ENCODE results near the gene ODF2L.

ODF2L gene, protein sequence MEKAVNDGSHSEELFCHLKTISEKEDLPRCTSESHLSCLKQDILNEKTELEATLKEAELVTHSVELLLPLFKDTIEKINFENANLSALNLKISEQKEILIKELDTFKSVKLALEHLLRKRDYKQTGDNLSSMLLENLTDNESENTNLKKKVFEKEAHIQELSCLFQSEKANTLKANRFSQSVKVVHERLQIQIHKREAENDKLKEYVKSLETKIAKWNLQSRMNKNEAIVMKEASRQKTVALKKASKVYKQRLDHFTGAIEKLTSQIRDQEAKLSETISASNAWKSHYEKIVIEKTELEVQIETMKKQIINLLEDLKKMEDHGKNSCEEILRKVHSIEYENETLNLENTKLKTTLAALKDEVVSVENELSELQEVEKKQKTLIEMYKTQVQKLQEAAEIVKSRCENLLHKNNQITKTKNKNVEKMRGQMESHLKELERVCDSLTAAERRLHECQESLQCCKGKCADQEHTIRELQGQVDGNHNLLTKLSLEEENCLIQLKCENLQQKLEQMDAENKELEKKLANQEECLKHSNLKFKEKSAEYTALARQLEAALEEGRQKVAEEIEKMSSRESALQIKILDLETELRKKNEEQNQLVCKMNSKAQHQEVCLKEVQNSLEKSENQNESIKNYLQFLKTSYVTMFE

DNA sequence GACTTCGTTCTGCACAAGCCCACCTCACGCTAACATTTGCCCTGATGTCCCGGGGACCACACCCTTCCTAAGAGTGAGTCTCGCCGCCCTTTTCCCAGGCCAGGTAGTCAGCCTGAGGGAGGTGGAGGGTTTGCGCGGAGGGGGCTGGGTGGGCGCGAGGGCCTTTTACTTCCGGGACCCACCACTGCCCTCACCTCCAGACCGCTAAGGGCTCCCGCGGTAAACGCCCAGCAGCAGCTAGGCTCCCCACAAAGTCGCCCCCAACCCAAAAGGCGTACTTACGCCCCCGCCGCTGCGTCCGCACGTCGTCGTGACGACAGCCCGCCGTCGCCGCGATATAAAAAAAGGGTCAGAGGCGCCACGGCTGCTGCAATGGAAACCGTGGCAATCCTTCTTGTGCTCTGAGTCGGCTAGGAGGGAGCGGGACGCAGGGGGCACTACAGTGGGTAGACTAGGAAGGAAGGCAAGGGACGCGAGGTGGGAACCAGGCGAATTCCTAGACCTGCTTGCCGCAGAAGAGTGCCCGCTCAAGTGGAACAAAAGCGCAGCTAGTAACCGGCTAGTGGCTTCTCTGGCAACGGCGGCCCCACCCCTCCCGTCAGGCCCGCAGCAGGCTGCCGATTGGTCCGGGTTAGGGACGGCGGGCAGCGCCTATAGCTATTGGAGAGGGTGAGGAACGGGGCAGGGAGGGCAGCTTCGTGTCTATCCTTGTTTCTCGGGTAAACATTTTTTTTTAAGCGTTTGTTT, at the start of gene ODF2L:
Gene ODF2L (minus strand): TSS at position 573 of the 747 bp plus-strand sequence. CDS start 9,296 bp downstream, outside the sequence.
- DNase-seq, result peak; percentile 94

DNA sequence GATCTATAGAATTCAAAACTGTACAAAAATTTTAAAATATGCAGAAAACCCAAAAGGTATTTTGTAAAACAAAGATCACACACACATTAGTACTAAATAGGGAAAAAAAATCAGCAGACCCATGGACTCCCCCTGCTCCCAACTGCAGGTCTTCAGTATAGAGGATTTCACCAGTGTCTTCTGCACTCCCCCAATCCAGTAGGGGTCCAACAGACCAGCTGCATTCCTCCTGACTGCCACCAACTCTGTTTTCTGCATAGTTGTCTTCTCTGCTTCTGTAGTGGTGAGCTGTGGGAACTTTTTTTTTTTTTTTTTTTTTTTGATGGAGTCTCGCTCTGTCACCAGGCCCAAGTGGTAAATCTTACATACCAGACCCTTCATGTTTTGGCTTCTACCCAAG, 49.8 kb upstream of the ODF2L start:
- no peak for DNase-seq

- DNase-seq, result no peak
These were observed 45.9 kb upstream of the ODF2L start for GRCh38 chr1:86441997-86442396.

GRCh38 chr1:86441581-86441980, 45.5 kb upstream of the ODF2L start:
- peak; percentile 27 for DNase-seq

DNA sequence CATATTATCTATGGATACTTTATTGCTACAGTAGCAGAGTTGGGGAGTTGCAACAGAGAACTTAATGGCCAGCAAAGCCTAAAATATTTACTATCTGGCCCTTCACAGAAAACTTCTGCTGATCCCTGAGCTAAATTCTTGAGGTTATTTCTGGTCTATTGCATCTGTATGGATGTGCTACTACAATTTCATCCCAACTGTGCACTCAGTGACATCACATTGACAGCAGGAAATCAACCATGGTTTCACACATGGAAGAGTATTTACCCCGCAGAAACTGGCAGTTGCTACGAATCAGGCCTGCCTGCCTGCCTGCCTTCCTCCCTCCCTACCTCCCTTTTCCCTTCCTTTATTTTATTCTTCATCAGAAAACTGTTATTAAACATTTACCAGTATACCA, 39.9 kb upstream of the ODF2L start:
- no peak for DNase-seq

DNA sequence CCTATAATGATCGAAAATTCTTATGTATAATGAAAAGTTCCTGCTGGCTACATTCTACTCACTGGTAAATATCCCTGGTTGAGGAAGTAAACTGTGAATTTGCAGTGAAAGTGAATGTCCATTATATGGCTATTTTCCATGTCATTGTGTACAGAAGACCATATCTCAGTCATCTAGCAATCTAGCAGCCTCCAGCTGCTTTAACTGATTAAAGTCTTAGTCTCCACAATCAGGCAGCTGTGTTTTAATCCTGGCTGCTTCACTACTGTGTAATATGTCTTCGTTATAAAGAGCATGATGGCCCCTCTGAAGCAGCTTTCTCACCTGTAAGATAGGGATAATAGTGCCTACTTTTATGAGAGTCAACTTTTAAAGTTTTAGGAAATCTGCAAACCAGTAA, 39.2 kb upstream of the ODF2L start:
- peak; percentile 42 for DNase-seq

GRCh38 chr1:86434059-86434458, 37.9 kb upstream of the ODF2L start:
- no peak for DNase-seq

DNA sequence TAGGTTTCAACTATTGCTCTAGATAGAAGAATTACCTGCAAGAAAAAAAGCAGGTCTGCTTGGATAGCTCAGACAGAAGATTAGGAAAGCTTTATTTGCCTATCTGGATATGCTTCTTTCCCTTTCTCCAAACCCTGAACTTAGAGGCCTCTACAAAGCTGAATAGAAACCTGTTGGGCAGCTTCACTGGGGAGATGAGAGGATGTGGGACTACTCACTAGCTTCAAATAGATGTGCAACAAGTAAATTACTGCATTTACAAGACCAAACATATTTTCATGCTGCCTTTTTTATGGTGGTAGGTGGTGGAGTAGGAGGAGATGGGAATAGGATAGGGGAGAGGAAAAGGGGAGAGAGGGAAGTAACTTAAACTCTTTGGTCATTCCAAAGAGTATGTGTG, 34.3 kb upstream of the ODF2L start:
- no peak for DNase-seq

GRCh38 chr1:86429835-86430234, 33.7 kb upstream of the ODF2L start:
- DNase-seq, result peak; percentile 68

- peak; percentile 32 for DNase-seq
These were observed 33.1 kb upstream of the ODF2L start for GRCh38 chr1:86429122-86429725.

DNA sequence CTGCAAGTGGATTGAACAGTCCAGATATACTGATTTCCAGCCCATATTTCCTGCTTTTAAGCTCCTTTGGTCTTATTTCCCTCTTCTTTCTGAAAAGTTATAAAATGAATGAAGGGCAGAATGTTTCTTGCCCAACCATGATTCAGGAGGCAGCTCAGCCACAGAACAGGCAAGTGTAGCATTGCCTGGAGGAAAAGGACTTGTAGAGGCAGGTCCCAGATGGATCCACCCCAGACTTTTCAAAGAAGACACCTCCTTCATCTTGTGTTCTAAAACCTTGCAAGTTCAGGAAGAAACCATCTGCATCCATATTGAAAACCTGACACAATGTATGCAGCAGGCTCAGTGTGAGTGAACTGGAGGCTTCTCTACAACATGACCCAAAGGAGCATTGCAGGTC, 27.8 kb upstream of the ODF2L start, which contains the start of gene CLCA2:
Gene CLCA2 (plus strand): TSS at position 299 of the 400 bp plus-strand sequence. CDS start 77 bp downstream, at position 376.
- DNase-seq, result no peak

- no peak for DNase-seq
These were observed 27.4 kb upstream of the ODF2L start for GRCh38 chr1:86423473-86423872.

DNA sequence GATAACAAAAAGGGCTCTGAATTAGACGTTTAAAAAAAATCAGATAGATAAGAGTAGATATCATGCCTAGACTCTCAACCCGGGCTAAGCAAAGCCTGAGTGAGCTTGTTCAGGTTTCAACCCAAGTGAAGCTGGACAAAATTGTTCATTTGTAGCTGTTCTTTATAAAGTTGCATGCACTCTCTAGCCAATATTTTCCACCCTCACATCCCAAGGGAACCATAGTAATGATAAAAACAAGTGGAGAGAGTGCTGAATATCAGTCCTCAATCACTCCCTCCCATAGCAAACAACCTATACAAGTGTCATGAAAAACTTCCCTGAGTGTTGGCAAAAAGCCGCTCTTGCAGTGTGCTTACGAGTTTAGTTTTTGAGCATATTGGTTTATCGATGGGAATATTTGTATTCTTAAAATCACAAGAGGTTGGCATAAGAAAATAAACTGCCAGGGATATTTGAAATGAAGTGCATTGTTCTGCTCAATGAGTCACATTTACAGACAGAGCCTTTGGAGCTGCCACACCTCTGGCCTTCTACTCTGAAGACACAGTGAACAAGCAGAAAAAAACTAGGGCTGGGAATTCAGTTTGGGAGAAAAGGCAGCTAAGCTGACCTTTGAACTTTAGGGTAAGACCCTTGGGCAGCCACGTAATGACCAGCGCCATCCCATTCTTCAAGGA, 25.6 kb upstream of the ODF2L start:
- DNase-seq, result peak; percentile 48

- peak; percentile 85 for DNase-seq
These were observed 23.3 kb upstream of the ODF2L start for GRCh38 chr1:86419277-86419903.

DNA sequence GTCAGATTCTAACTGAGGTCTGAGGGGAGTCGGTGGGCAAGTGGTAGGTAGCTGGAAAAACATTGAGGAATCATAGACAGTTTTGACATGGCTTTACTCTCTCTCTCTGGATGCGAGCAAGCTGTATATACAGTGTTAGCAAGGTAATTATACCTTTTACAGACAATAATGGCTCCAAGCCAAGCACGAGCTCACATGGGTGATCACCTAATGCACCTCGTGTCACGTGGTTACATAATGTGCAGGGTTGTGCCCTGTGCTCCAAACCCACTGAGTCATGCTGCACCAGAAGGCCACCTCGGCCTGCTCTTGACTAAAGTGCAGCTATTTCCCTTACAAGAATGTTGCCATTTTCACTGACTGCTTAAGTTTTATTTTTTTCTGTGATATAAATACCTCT, 20.2 kb upstream of the ODF2L start:
- DNase-seq, result no peak

- no peak for DNase-seq
These were observed 14.8 kb upstream of the ODF2L start for GRCh38 chr1:86410879-86411278.

DNA sequence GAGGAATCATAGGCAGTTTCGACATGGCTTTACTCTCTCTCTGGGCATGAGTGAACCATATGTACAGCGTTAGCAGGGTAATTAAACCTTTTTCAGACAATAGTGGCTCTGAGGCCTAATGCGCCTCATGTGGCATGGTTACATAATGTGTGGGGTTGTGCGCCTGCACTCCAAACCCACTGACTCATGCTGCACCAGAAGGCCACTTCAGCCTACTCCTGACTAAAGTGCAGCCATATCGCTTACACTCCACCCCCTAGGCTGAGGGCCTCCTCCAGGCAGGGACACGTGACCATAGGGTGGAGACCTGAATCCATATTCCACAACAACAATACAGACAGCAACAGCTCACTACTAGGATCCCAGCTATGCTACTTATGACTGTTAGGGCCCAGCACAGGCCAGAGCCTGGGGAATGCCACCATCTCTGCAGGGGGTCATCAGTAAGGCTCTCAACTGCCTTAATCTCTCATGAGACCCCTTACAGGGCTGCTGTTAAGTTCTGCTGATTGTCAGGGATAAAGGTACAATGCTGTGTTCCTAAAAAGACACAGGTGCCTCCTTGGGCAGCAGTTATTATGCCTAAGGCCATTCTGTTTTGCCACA, 13.4 kb upstream of the ODF2L start:
- no peak for DNase-seq

DNA sequence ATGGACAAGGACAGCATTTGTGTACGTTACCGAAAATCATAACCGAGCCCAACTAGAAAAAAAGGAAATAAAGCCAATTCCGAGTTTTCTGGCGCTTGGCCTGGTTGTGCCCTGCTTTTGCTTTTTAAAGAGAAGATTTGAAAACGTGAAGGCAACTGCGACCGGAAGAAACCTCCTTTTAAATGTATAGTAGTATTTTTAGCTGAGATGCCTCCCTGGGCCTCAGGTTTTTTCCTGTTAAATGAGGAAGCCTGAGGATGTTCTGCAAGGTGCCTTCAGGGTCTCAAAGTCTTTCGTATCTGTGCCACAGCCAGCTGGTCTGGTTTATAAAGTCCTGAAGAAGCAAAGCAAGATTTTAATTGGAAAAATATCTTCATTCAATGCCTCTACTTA, 371 bp upstream of the ODF2L start:
- no peak for DNase-seq

DNA sequence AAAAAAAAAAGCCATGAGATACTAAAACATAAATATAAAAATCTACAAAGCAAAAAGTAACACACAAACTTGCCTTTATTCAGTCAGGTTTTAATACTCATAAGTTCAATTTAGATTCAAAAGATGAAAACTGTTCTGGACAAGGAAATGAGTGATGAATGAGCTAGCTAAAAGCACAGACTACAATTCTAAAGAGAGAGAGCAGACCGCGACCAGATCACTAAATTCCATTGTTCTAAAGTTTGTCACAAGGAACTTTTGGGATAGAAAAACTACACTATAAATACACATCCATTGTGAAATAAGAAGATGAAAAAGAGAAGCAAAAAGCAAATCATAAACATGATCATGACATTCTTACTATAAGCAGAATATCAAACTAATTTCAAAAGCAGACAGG, 1.7 kb downstream of the ODF2L start:
- DNase-seq, result no peak

DNA sequence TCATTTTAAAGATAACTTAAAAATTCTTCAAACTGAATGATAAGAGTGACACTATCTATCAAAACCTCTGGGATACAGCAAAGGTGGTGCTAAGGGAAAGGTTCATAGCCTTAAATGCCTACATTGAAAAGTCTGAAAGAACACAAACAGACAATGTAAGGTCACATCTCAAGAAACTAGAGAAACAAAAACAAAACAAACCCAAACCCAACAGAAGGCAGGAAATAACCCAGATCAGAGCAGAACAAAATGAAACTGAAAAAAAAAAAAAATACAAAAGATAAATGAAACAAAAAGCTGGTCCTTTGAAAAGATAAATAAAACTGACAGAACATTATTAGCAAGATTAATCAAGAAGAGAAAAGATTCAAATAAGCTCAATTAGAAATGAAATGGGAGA, 6.8 kb downstream of the ODF2L start:
- no peak for DNase-seq

GRCh38 chr1:86388777-86389176, 7.3 kb downstream of the ODF2L start:
- DNase-seq, result no peak
